ENCODE results near the gene MMP19. TPM values are rescaled to one million over a fixed set of nuclear protein-coding genes. Genes with fewer than 3 reads are reported as not detected.

The MMP19 gene
- polyA plus RNA-seq, 1 experiment, result 40.7 TPM

DNA sequence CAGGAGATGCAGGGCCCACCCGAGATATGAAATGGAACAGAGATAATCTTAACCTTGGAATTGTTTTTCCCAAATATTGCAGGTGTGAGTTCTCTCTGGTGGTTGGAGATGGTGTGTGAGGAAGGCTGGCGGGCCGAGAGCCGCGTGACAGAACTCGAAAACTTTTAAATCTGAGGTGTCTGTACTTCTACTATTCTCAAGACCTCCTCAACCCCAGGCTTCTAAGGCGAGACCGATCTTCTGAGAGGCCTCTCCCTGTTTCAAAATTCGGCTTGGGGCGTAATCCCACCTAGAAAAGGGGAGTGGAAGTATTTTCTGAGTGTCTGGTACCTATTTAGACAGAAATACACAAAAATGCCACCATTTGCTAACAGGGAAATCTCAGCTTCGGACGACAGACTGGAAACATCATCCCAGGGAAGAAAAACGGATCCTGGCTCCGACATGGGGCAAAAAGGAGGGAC lies 25.8 kb downstream of the MMP19 start:
- peaks cover 8% of the 10 kb centered on the region for H3K36me3 ChIP-seq (ENCODE audit: control insufficient read depth, insufficient read depth, low read length)
- POLR2A ChIA-PET, result interaction anchor here (0.6 to 2.9 kb wide), 4 partner anchors 13 to 132 kb away, joined by 5 to 30 read pairs (median 6); partner anchors contain the start of gene DNAJC14
- peak overlapping the region; percentile 92 for H3K4me3 ChIP-seq (ENCODE audit: low read depth, low read length)
- TF ChIP-seq, protein P1, sequence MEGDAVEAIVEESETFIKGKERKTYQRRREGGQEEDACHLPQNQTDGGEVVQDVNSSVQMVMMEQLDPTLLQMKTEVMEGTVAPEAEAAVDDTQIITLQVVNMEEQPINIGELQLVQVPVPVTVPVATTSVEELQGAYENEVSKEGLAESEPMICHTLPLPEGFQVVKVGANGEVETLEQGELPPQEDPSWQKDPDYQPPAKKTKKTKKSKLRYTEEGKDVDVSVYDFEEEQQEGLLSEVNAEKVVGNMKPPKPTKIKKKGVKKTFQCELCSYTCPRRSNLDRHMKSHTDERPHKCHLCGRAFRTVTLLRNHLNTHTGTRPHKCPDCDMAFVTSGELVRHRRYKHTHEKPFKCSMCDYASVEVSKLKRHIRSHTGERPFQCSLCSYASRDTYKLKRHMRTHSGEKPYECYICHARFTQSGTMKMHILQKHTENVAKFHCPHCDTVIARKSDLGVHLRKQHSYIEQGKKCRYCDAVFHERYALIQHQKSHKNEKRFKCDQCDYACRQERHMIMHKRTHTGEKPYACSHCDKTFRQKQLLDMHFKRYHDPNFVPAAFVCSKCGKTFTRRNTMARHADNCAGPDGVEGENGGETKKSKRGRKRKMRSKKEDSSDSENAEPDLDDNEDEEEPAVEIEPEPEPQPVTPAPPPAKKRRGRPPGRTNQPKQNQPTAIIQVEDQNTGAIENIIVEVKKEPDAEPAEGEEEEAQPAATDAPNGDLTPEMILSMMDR (IDR thresholded peaks at IDR 0.05; ENCODE audit: insufficient read depth, low read depth, low read length), result no peak
- H3K27me3 ChIP-seq (ENCODE audit: control insufficient read depth, insufficient read depth, low read length), result no peaks in the 10 kb centered on the region
- CTCF ChIA-PET, result interaction anchor here (0.6 to 4.7 kb wide), 11 partner anchors 10 to 361 kb away, joined by 3 to 20 read pairs (median 4); partner anchors contain the start of gene PYM1
- DNase-seq (ENCODE audit: low read depth), result no peak

DNA sequence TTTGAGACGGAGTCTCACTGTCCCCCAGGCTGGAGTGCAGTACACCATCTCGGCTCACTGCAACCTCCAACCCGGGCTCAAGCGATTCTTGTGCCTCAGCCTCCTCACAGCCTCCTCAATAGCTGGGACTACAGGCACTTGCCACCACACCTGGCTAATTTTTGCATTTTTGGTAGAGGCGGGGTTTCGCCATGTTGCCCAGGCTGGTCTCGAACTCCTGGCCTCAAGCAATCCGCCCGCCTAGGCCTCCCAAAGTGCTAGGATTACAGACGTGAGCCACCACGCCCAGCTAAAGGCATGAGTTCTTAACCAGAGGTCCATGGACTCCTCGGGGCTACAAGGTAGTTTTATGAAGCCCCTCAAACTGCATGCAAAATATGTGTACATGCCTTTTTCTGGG lies 27.3 kb downstream of the MMP19 start:
- no peak overlapping the region for H3K4me3 ChIP-seq (ENCODE audit: low read depth, low read length)
- DNase-seq (ENCODE audit: low read depth), result no peak
- POLR2A ChIA-PET, result no interaction called here
- no peaks in the 10 kb centered on the region for H3K27me3 ChIP-seq (ENCODE audit: control insufficient read depth, insufficient read depth, low read length)
- TF ChIP-seq, protein P1 (IDR thresholded peaks at IDR 0.05; ENCODE audit: insufficient read depth, low read depth, low read length), result no peak
- peaks cover 4% of the 10 kb centered on the region for H3K36me3 ChIP-seq (ENCODE audit: control insufficient read depth, insufficient read depth, low read length)
- CTCF ChIA-PET, result interaction anchor here (1.4 kb wide), 1 partner anchor 78 kb away, joined by 9 read pairs; no protein-coding TSS in a partner anchor

DNA sequence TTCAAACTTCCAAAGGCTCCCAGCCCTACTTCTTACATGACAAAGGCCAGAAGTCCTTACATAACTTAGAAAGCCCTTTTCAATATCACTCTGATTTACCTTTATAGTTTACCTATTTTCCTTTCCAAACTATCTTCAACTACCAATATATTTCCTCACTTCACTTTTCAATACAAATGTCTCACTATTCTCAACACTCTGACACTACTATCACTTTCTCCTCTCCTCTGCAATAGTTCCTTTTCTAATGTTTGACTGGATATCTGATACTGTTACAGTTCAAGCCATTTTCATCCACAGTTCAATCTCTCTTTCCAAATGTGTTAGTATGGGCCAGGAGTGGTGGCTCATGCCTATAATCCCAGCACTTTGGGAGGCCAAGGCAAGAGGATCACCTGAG lies 28.5 kb downstream of the MMP19 start:
- 0 out of 2 replicates have a peak, but pooled peaks cover 1% of the 10 kb centered on the region for H3K36me3 ChIP-seq (ENCODE audit: control insufficient read depth, insufficient read depth, low read length)
- DNase-seq (ENCODE audit: low read depth), result no peak
- TF ChIP-seq, protein P1 (IDR thresholded peaks at IDR 0.05; ENCODE audit: insufficient read depth, low read depth, low read length), result no peak
- no peak overlapping the region for H3K4me3 ChIP-seq (ENCODE audit: low read depth, low read length)
- ChIA-PET POLR2A (no interaction called here), CTCF (interaction anchor here (1.5 to 2.2 kb wide), 2 partner anchors 71 to 126 kb away, joined by 3 to 7 read pairs; no protein-coding TSS in a partner anchor)
- no peaks in the 10 kb centered on the region for H3K27me3 ChIP-seq (ENCODE audit: control insufficient read depth, insufficient read depth, low read length)

DNA sequence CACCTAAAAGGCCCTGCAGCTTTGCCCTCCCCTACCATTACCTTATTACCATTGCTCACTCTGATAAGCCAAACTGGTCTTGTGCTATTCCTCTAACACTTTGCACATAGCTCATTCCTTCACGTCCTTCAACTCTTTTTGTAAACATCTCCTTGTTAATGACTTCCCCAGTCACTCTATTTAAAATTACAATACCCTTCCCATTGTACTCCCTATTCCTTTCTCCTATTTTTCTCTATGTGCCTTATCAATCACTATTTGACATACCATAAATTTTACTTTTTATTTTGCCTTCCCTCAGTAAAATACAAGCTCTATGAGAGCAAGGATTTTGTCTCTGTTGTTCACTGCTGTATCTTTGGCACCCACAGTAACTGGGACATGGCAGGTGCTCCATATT lies 30.6 kb downstream of the MMP19 start:
- ChIA-PET POLR2A (no interaction called here), CTCF (interaction anchor here (1.0 to 3.5 kb wide), 3 partner anchors 16 to 128 kb away, joined by 3 to 20 read pairs (median 7); no protein-coding TSS in a partner anchor)
- no peaks in the 10 kb centered on the region for H3K27me3 ChIP-seq (ENCODE audit: control insufficient read depth, insufficient read depth, low read length)
- no peak for DNase-seq (ENCODE audit: low read depth)
- peaks cover 5% of the 10 kb centered on the region; the same call in 1 of the 2 replicates for H3K36me3 ChIP-seq (ENCODE audit: control insufficient read depth, insufficient read depth, low read length)
- no peak overlapping the region for H3K4me3 ChIP-seq (ENCODE audit: low read depth, low read length)
- TF ChIP-seq, protein P1 (IDR thresholded peaks at IDR 0.05; ENCODE audit: insufficient read depth, low read depth, low read length), result no peak

DNA sequence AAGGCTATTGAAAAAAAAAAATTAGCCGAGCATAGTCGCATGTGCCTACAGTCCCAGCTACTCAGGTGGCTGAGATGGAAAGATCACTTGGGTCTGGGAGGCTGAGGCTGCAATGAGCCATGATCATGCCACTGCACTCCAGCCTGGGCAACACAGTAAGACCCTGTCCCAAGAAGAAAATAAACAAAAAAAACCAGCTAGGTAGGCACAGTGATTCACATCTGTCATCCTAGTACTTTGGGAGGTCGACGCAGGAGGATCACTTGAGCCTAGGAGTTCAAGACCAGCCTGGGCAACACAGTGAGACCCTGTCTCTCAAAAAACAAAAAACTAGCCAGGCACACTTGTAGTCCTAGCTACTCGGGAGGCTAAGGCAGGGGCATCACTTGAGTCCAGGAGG lies 33.5 kb downstream of the MMP19 start:
- no peak for DNase-seq (ENCODE audit: low read depth)
- Histone ChIP-seq H3K36me3 (ENCODE audit: control insufficient read depth, insufficient read depth, low read length) (peaks cover 5% of the 10 kb centered on the region; the same call in 1 of the 2 replicates), H3K27me3 (ENCODE audit: control insufficient read depth, insufficient read depth, low read length) (no peaks in the 10 kb centered on the region), H3K4me3 (ENCODE audit: low read depth, low read length) (no peak overlapping the region)
- TF ChIP-seq, protein P1 (IDR thresholded peaks at IDR 0.05; ENCODE audit: insufficient read depth, low read depth, low read length), result no peak
- ChIA-PET CTCF (interaction anchor here (0.6 to 2.6 kb wide), 5 partner anchors 12 to 143 kb away, joined by 3 to 12 read pairs (median 4); no protein-coding TSS in a partner anchor), POLR2A (no interaction called here)
